Smooth muscle cell (in vitro differentiated cells): ENCODE data around the gene CENPP. TPM values are rescaled to one million over a fixed set of nuclear protein-coding genes. Genes with fewer than 3 reads are reported as not detected.

Source experiments
- DNase-seq: peaks from one replicate; lab custom pipeline; 2025; ENCODE audit not compliant: unreplicated experiment; lab: John Stamatoyannopoulos, UW
- H2AFZ ChIP-seq: fragments of 200-600 bp; sonication (generic); 2 replicates; pipeline ENCODE4 v1.6.0; 2016; ENCODE audit warnings: antibody characterized with exemption, low read depth, mild to moderate bottlenecking
- H3F3A ChIP-seq: fragments of 200-600 bp; sonication (generic); 2 replicates; pipeline ENCODE4 v1.6.0; 2017; ENCODE audit warnings: antibody characterized with exemption, low read depth
- H3K27ac ChIP-seq: fragments of 200-600 bp; sonication (generic); 2 replicates; pipeline ENCODE4 v1.5.1; 2016; ENCODE audit warnings: low read depth, mild to moderate bottlenecking
- H3K27me3 ChIP-seq: fragments of 200-600 bp; sonication (generic); 2 replicates; pipeline ENCODE4 v1.6.1; 2016; ENCODE audit warnings: low read depth, mild to moderate bottlenecking
- H3K36me3 ChIP-seq: fragments of 200-600 bp; sonication (generic); 2 replicates; pipeline ENCODE4 v1.5.1; 2016; ENCODE audit warnings: low read depth
- H3K4me1 ChIP-seq: fragments of 200-600 bp; sonication (generic); 2 replicates; pipeline ENCODE4 v1.5.1; 2016; ENCODE audit warnings: low read depth
- H3K4me2 ChIP-seq: fragments of 200-600 bp; sonication (generic); 2 replicates; pipeline ENCODE4 v1.6.0; 2016; ENCODE audit warnings: mild to moderate bottlenecking
- H3K4me3 ChIP-seq: fragments of 200-600 bp; sonication (generic); 2 replicates; pipeline ENCODE4 v1.5.1; 2016; ENCODE audit warnings: mild to moderate bottlenecking
- H3K79me2 ChIP-seq: fragments of 200-600 bp; sonication (generic); 2 replicates; pipeline ENCODE4 v1.6.0; 2016; ENCODE audit warnings: low read depth, mild to moderate bottlenecking
- H3K9ac ChIP-seq: fragments of 200-600 bp; sonication (generic); 2 replicates; pipeline ENCODE4 v1.6.0; 2016; ENCODE audit warnings: low read depth
- H3K9me3 ChIP-seq: fragments of 200-600 bp; sonication (generic); replicated peaks from 2 replicates; pipeline ENCODE4 v1.5.1; 2016; ENCODE audit warnings: low read depth
- H4K20me1 ChIP-seq: fragments of 200-600 bp; sonication (generic); 2 replicates; pipeline ENCODE4 v1.6.0; 2016; ENCODE audit warnings: low read depth
- CTCF ChIP-seq: fragments of 200-600 bp; sonication (generic); IDR thresholded peaks from 2 replicates; pipeline ENCODE4 v1.5.1; 2017; ENCODE audit warnings: borderline replicate concordance, mild to moderate bottlenecking, antibody characterized with exemption; ENCODE audit not compliant: insufficient read depth, poor library complexity, severe bottlenecking
- WGBS: methylation state at CpG from one replicate; pipeline ENCODE4 v1.1.7; 2016; ENCODE audit warnings: low lambda C conversion rate; 5-methylcytosine and 5-hydroxymethylcytosine counted together
- polyA plus RNA-seq: library from polyadenylated mRNA; unstranded; fragments of >200 nt; fragmentation: Nextera tagmentation; extraction: Ambion mirVana; gene quantifications from 2 replicates; pipeline ENCODE4 v1.2.1, GENCODE V29; 2016
- total RNA-seq: library from RNA; depleted of rRNA; stranded (reverse); fragments of >200 nt; gene quantifications from 2 replicates; pipeline ENCODE4 v1.2.3, GENCODE V29; 2014

CENPP gene
- total and polyA plus RNA-seq, 2 experiments from 2014 or later: 4.2 to 17.5 TPM

DNA sequence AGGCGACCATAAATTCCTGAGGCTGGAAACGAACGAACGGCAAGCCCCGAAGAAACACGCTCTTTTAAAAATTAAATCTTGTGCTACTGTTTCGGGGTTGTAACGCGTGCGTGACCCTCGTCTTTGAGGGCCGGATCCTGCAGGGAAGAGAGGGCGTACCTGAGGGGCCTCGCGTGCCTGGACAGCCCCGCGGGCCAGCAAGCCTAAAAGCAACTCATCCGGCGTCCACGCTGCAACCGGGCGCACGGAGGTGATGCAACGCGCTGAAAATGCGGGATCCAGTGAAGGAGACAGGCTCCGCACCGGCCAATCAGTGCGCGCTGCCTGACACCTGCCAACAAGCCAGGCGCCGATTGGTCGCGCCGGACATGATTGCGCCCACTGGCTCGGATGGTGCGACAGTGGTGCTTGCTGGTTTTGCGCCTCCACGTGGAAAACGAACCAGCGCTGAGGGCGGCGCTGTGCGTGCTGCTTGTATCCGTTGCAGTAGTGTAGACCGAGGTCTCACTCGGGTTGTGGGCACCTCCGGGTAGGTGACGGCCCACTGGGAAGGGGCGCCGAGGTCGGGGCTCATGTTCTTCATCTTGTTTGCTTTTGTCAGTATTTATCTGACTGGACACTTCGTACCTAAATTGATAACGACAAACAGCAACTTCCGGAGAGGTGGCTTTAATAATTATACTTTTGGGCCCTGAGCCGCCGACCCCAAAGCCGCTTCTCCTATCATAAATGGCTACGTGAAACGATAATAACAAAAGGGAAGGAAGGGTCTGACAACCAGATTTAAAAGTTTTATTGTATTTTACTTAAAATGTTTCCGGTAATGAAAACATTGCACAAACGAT lies 32.1 kb upstream of the CENPP start, which contains the start of gene IARS1:
TSS of gene IARS1 (minus strand) at position 246 of the 845 bp plus-strand sequence. CDS start 4,278 bp downstream, outside the sequence.
- Histone ChIP-seq H3K36me3 (peaks cover 14% of the 10 kb centered on the region), H3K9ac (peak within 1 kb of the TSS; percentile 95), H3K9me3 (no peaks in the 10 kb centered on the region), H3K27ac (peak within 1 kb of the TSS; percentile 92), H4K20me1 (peaks cover 25% of the 10 kb centered on the region), H3K27me3 (no peaks in the 10 kb centered on the region), H2AFZ (peak within 1 kb of the TSS; percentile 88), H3K4me2 (peak within 1 kb of the TSS; percentile 100), H3K79me2 (peaks cover 48% of the 10 kb centered on the region), H3F3A (peaks cover 28% of the 10 kb centered on the region), H3K4me3 (peak within 1 kb of the TSS; percentile 91), H3K4me1 (peaks cover 17% of the 10 kb centered on the region)
- TF ChIP-seq CTCF: peak; percentile 20
- WGBS: 2% methylated on average over 63 of the region's 63 CpGs
- DNase-seq: peak; percentile 89

- peak overlapping the region; percentile 92 for H3K27ac ChIP-seq
- peak overlapping the region; percentile 88 for H3K4me2 ChIP-seq
- peaks cover 42% of the 10 kb centered on the region for H3K79me2 ChIP-seq
- peaks cover 19% of the 10 kb centered on the region for H4K20me1 ChIP-seq
- no peaks in the 10 kb centered on the region for H3K9me3 ChIP-seq
- H3K27me3 ChIP-seq: no peaks in the 10 kb centered on the region
- peaks cover 28% of the 10 kb centered on the region for H3F3A ChIP-seq
- DNase-seq: no peak
- no peak for TF ChIP-seq CTCF
- peaks cover 15% of the 10 kb centered on the region for H3K36me3 ChIP-seq
- peak overlapping the region; percentile 65 for H2AFZ ChIP-seq
- H3K4me1 ChIP-seq: peaks cover 17% of the 10 kb centered on the region
- peak overlapping the region; percentile 57 for H3K9ac ChIP-seq
- WGBS: 27% methylated on average over 13 of the region's 13 CpGs
- peak overlapping the region; percentile 91 for H3K4me3 ChIP-seq
Observed at GRCh38 chr9:92294297-92294676, 31.5 kb upstream of the CENPP start.

GRCh38 chr9:92295240-92295790 lies 30.4 kb upstream of the CENPP start:
- Histone ChIP-seq H2AFZ (peak overlapping the region; percentile 78), H3K36me3 (peaks cover 24% of the 10 kb centered on the region), H3K9me3 (no peaks in the 10 kb centered on the region), H3K4me1 (peaks cover 17% of the 10 kb centered on the region), H4K20me1 (peaks cover 15% of the 10 kb centered on the region), H3K4me2 (peak overlapping the region; percentile 88), H3K79me2 (peaks cover 31% of the 10 kb centered on the region), H3K27me3 (no peaks in the 10 kb centered on the region), H3K4me3 (no peak overlapping the region), H3F3A (peaks cover 28% of the 10 kb centered on the region), H3K9ac (peak overlapping the region; percentile 20), H3K27ac (peak overlapping the region; percentile 92)
- WGBS: 27% methylated on average over 7 of the region's 7 CpGs
- no peak for TF ChIP-seq CTCF
- DNase-seq: no peak
